ENCODE results near the gene USP46.

Gene USP46

GRCh38 chr4:52659001-52659721, at the start of gene USP46:
Gene USP46, minus strand, starts transcription at chr4:52659301. Its CDS starts 151 bp downstream, at chr4:52659150.
- DNase-seq = no peak

- DNase-seq = peak; percentile 21
Observed at GRCh38 chr4:52704661-52705060, 45.6 kb upstream of the USP46 start.

- DNase-seq = peak; percentile 32
Observed at GRCh38 chr4:52704133-52704532, 45.0 kb upstream of the USP46 start.

GRCh38 chr4:52701207-52701606, 42.1 kb upstream of the USP46 start:
- no peak for DNase-seq

- peak; percentile 33 for DNase-seq
Observed at GRCh38 chr4:52694936-52695335, 35.8 kb upstream of the USP46 start.

- DNase-seq = no peak
Observed at GRCh38 chr4:52693492-52693891, 34.4 kb upstream of the USP46 start.

GRCh38 chr4:52689096-52689495, 30.0 kb upstream of the USP46 start:
- DNase-seq = no peak

GRCh38 chr4:52687696-52688095, 28.6 kb upstream of the USP46 start:
- no peak for DNase-seq

- DNase-seq = no peak
Observed at GRCh38 chr4:52685316-52685715, 26.2 kb upstream of the USP46 start.

GRCh38 chr4:52684896-52685295, 25.8 kb upstream of the USP46 start:
- no peak for DNase-seq

GRCh38 chr4:52680381-52680780, 21.3 kb upstream of the USP46 start:
- DNase-seq = no peak

- DNase-seq = no peak
Observed at GRCh38 chr4:52676536-52676935, 17.4 kb upstream of the USP46 start.

GRCh38 chr4:52675111-52675510, 16.0 kb upstream of the USP46 start:
- DNase-seq = no peak

- no peak for DNase-seq
Observed at GRCh38 chr4:52670739-52671138, 11.6 kb upstream of the USP46 start.

- no peak for DNase-seq
Observed at GRCh38 chr4:52670121-52670520, 11.0 kb upstream of the USP46 start.

- DNase-seq = no peak
Observed at GRCh38 chr4:52665592-52665991, 6.5 kb upstream of the USP46 start.

- no peak for DNase-seq
Observed at GRCh38 chr4:52664479-52664878, 5.4 kb upstream of the USP46 start.

- no peak for DNase-seq
Observed at GRCh38 chr4:52661966-52662690, 3.0 kb upstream of the USP46 start.

- no peak for DNase-seq
Observed at GRCh38 chr4:52660643-52661042, 1.5 kb upstream of the USP46 start.

GRCh38 chr4:52659722-52660261, 691 bp upstream of the USP46 start:
- DNase-seq = no peak

- DNase-seq = no peak
Observed at GRCh38 chr4:52658641-52659000, 480 bp downstream of the USP46 start.

GRCh38 chr4:52657618-52658501, 1.2 kb downstream of the USP46 start:
- no peak for DNase-seq

- no peak for DNase-seq
Observed at GRCh38 chr4:52657292-52657617, 1.8 kb downstream of the USP46 start.
